Measurements from ENCODE around the gene DUSP22. TPM values are rescaled to one million over a fixed set of nuclear protein-coding genes. Genes with fewer than 3 reads are reported as not detected.
A peak's percentile ranks its signal among the peaks of the same experiment; 100 is the strongest.

Gene DUSP22
- total and polyA plus RNA-seq, 2 of the 8 experiments (the other 6 are each of a cell fraction or from before 2014, with no cell fraction given), result 15.5 to 32.4 TPM

GRCh38 chr6:303948-304558 is 11.8 kb downstream of the DUSP22 start:
- no peak for FAIRE-seq
- H3K23ac ChIP-seq (ENCODE audit: insufficient read length), result no peak overlapping the region
- no peaks in the 10 kb centered on the region for H3K23me2 ChIP-seq (ENCODE audit: low read depth, low read length)
- H3K4ac ChIP-seq (replicated peaks; ENCODE audit: insufficient read length, low read depth, low read length), result no peak overlapping the region
- H2AK5ac ChIP-seq (ENCODE audit: low read depth, low read length), result no peak overlapping the region
- no peaks in the 10 kb centered on the region; a peak in 2 of 7 replicates for H3K27me3 ChIP-seq (replicated peaks in 1 of 4; ENCODE audit: control insufficient read depth in 3 of 4, extremely low read depth in 1 of 4, insufficient read depth in 3 of 4, low read length in 3 of 4)
- H3K14ac ChIP-seq (ENCODE audit: insufficient read length), result no peak overlapping the region
- H3K18ac ChIP-seq (ENCODE audit: extremely low read depth, low read length), result no peak overlapping the region
- no peaks in the 10 kb centered on the region; a peak in 1 of 8 replicates for H3K36me3 ChIP-seq (ENCODE audit: control insufficient read depth in 2 of 4, insufficient read depth in 4 of 4, low read length in 3 of 4)
- DNase-seq (ENCODE audit: low read depth in 1 of 2, low spot score in 2 of 2), result no peak
- no peak overlapping the region for H3K4me2 ChIP-seq (ENCODE audit: insufficient read depth in 1 of 2, low read depth in 2 of 2, low read length in 2 of 2)
- peak; percentile 61 to 78 (median 67) for TF ChIP-seq CTCF (IDR thresholded peaks at IDR 0.05; ENCODE audit: control extremely low read depth in 1 of 3, insufficient read depth in 1 of 3, low read depth in 1 of 3, low read length in 3 of 3)
- no peak for TF ChIP-seq CHD2 (IDR thresholded peaks at IDR 0.05; ENCODE audit: low read length)
- TF ChIP-seq RAD21 (IDR thresholded peaks at IDR 0.05 in 1 of 2, conservative IDR thresholded peaks at IDR 0.05 in 1 of 2; ENCODE audit: low read depth in 2 of 2, low read length in 2 of 2), result peak; percentile 47 to 68
- H3K79me1 ChIP-seq (ENCODE audit: low read depth, low read length), result peaks cover 5% of the 10 kb centered on the region; the same call in 1 of the 2 replicates
- no peak overlapping the region for H4K8ac ChIP-seq (ENCODE audit: extremely low read depth, insufficient read depth, low read length)
- H4K5ac ChIP-seq (ENCODE audit: insufficient read length, low read depth, low read length), result no peak overlapping the region
- no peak overlapping the region for H2AFZ ChIP-seq (ENCODE audit: low read length)
- H2BK12ac ChIP-seq (ENCODE audit: low read depth, low read length), result no peak overlapping the region
- no peak overlapping the region for H3K56ac ChIP-seq (replicated peaks; ENCODE audit: insufficient read length, low read depth, low read length)
- no peak overlapping the region for H2BK15ac ChIP-seq (ENCODE audit: low read length)
- H3K9me3 ChIP-seq (ENCODE audit: insufficient read depth in 2 of 2, low read depth in 1 of 2, low read length in 1 of 2), result peaks cover 52 to 85% of the 10 kb centered on the region in 2 experiments
- ChIA-PET POLR2A (ENCODE audit: partially characterized antibody) (no interaction called here), CTCF (ENCODE audit: partially characterized antibody) (interaction anchor here (0.9 to 2.3 kb wide), 3 partner anchors 10 to 149 kb away, joined by 3 to 8 read pairs (median 5); no protein-coding TSS in a partner anchor)
- H3K4me1 ChIP-seq (replicated peaks in 1 of 4; ENCODE audit: control insufficient read depth in 3 of 4, insufficient read depth in 4 of 4, low read length in 3 of 4), result peaks cover 0 to 3% (median 0%) of the 10 kb centered on the region in 4 experiments; a peak in 2 of 7 replicates
- H3K27ac ChIP-seq (ENCODE audit: low read depth, low read length), result no peak overlapping the region
- 89% methylated on average over 21 of the region's 21 CpGs; no CpG with 5 or more reads in 1 of the 2 experiments for WGBS, 2 experiments (ENCODE audit: extremely low coverage in 1 of 2, insufficient coverage in 1 of 2, insufficient read length in 1 of 2, insufficient replicate concordance in 2 of 2, low coverage in 1 of 2, low lambda C conversion rate in 2 of 2, missing lambda C conversion rate in 1 of 2)
- peaks cover 4 to 8% of the 10 kb centered on the region in 2 experiments; a peak in 2 of 4 replicates for H3K79me2 ChIP-seq (ENCODE audit: control insufficient read depth in 1 of 2, insufficient read depth in 2 of 2, low read length in 2 of 2)
- H3K4me3 ChIP-seq (ENCODE audit: extremely low read depth in 1 of 4, insufficient read depth in 2 of 4, low read depth in 3 of 4, low read length in 4 of 4), result no peak overlapping the region
- H4K91ac ChIP-seq (replicated peaks; ENCODE audit: insufficient read length, low read length), result no peak overlapping the region
- no peak overlapping the region for H3K9ac ChIP-seq (replicated peaks in 1 of 4; ENCODE audit: extremely low read depth in 1 of 4, low read depth in 3 of 4, low read length in 3 of 4)
- no peak overlapping the region for H2BK120ac ChIP-seq (replicated peaks; ENCODE audit: low read depth, low read length)
- no peak overlapping the region for H2BK20ac ChIP-seq (ENCODE audit: low read length)
- no peaks in the 10 kb centered on the region for H4K20me1 ChIP-seq (replicated peaks in 1 of 2; ENCODE audit: control insufficient read depth in 1 of 2, insufficient read depth in 2 of 2, low read length in 2 of 2)
- H2BK5ac ChIP-seq (ENCODE audit: low read depth, low read length), result no peak overlapping the region
